GM13977 (cell line): ENCODE measurements around the gene FYB1.

Source experiments
- DNase-seq: peaks from one replicate; pipeline ENCODE4 v3.0.0; 2012; ENCODE audit warnings: low spot score
- in situ Hi-C: fragments of 300-500 bp; cut with MboI; formaldehyde crosslinking; loops from one replicate; pipeline ENCODE4 v1.12.0; 2022; ENCODE audit warnings: low sequenced_read_pairs, low pct_unique_long_range_greater_than_20kb, mixed read lengths, inconsistent platforms; ENCODE audit not compliant: unreplicated experiment
- TF ChIP-seq, protein P1 (sequence below): IDR thresholded peaks from 2 replicates; pipeline ENCODE4 v1.5.1; 2012; ENCODE audit warnings: mild to moderate bottlenecking, control low read depth; ENCODE audit not compliant: insufficient read depth; ENCODE audit errors: extremely low read depth, missing control alignments

Gene FYB1

GRCh38 chr5:39120052-39120420, 99.3 kb downstream of the FYB1 start:
- TF ChIP-seq, protein P1, sequence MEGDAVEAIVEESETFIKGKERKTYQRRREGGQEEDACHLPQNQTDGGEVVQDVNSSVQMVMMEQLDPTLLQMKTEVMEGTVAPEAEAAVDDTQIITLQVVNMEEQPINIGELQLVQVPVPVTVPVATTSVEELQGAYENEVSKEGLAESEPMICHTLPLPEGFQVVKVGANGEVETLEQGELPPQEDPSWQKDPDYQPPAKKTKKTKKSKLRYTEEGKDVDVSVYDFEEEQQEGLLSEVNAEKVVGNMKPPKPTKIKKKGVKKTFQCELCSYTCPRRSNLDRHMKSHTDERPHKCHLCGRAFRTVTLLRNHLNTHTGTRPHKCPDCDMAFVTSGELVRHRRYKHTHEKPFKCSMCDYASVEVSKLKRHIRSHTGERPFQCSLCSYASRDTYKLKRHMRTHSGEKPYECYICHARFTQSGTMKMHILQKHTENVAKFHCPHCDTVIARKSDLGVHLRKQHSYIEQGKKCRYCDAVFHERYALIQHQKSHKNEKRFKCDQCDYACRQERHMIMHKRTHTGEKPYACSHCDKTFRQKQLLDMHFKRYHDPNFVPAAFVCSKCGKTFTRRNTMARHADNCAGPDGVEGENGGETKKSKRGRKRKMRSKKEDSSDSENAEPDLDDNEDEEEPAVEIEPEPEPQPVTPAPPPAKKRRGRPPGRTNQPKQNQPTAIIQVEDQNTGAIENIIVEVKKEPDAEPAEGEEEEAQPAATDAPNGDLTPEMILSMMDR, result no peak
- no peak for DNase-seq
- in situ Hi-C loops, result no loop called here

DNA sequence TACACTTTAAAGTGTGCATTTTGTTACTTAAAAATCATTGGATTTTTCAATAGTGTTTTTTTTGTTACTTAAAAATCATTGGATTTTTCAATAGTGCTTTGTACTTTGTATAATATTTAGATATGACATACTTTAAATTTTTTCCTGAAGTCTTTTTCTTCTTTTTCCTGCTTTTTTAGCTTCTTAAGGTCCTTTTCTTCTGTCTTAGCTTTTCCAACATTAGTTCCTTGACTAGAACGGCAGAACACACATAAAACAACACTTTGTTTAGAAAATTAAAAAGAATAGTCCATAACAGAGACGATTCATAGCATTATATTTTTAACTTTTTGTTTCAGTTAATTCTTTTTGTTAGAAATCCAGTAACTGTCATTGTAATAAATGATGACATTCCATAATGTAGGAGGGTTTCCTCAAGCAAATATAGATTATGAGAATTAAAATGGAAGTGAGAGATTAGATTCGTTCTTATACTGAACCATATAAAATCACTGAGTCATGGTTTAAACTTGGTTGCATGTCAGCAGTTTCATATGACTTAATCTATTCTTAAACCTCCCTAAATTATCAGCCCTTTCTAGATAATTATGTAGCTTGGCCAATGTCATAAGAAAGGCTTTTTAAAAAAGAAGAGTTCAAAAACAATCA, 99.8 kb downstream of the FYB1 start:
- in situ Hi-C loops, result no loop called here
- TF ChIP-seq, protein P1, result no peak
- DNase-seq, result no peak

DNA sequence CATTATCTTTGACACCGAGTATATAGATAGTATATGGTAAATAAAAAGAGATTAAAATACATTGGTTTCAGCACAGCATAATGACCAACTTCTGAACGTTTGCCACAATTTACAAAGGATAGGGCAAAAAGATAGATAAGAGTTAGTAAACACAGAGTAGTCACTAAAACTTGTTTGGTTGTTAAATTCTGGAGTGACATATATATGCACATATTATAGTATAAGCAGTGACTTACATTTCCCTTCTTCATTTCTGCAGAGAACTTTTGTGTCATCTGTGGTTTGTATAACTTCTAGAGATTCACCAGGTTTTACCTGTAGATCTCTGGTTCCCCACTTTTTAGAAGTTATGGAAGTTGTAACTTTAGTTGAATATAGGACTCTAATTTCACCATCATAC, 100.7 kb downstream of the FYB1 start:
- in situ Hi-C loops, result no loop called here

DNA sequence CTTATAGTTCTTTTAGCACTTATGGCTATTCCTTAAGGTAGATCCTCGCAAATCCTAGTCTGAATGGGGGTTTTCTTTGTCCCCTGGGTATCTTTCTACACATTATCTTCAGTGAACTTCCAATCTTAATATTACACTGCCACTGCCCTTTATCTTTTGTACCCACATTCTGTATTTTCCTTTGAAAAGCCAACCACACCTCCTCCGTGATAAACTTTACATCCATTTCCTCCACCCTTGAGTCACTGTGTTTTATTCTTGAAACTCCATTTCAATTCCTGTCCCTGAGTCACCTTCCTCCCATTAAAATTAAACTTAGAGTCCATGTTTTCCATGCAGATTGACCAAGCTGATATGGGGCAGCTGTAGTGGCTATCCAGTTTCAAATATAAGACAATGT, 102.0 kb downstream of the FYB1 start:
- TF ChIP-seq, protein P1, result no peak
- in situ Hi-C loops, result no loop called here
- DNase-seq, result no peak

More for the DNA sequence above, 100.7 kb downstream of the FYB1 start:
- no peak for DNase-seq
- TF ChIP-seq, protein P1, result no peak

DNA sequence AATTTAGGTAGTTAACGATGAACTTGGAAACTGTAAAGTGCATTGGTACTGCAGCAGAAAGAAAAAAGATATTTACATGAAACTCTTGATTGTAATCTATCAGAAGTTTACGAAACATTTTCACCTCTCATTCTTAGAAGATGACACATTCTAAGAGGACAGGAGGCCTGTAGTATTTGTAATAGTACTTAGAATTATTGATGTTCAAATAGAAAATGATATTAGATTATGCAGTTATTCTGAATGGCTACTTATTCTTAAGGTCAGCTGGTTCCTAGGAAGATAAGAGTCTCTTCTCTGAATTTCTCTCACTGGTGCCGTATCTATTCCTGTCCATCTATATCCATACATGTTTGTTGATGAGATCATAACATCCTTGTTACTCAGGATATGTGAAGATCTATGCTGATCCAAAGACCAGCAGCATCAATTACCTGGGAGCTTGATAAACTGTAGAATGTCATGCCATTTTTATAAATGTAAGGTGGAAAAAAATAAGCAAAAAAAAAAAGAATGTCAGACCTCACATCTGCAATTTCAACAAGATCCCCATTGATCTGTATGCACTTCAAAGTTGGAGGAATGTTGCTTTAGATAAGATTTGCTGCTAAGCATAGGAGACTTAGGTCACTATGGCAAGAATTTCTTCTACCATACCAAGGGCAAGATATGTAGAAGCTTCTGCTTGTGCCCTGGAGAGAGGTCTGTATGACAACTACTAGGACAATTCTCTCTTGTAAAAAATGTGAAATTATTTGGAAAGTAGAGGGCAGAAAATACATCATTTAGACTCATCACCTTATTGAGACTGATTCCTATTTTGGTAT, 102.8 kb downstream of the FYB1 start:
- TF ChIP-seq, protein P1, result no peak
- no peak for DNase-seq
- in situ Hi-C loops, result no loop called here

DNA sequence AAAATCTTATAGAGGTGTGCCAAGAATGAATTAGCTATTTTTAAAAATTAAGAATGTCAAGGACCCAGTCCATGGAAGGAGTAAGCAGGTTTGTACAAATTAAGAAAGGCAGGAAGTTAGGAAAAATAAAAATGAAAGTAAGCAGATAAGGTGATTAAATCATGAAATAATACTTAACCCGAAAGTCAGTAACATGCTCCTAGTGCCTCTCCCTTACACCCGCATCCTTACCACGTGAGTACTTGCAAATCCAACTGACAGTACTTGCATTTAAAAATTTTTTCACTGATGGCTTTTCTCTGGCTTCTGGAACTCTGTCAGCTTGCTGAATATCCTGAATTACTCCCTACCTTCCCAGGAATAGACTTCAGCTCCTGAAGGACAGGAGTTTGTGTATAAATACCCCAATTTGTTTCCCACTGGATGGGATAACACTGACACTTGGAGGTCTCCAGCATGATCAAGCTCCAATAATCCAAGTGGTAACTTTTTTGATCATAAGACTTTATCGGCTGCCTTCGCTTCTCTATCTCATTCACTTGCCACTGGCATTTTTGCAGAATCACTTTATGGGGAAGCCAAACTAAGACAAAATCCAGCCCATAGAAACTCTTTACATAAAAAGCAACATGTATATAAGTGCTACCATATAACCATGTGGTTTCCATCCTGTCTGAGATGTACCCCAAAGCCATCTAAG, 103.6 kb downstream of the FYB1 start:
- in situ Hi-C loops, result no loop called here
- no peak for DNase-seq
- TF ChIP-seq, protein P1, result no peak
